ENCODE data around the gene EIF4EBP3.

The EIF4EBP3 gene

GRCh38 chr5:140546851-140547507 is 483 bp upstream of the EIF4EBP3 start:
- peaks cover 44% of the 10 kb centered on the region for H3K4me1 ChIP-seq (ENCODE audit: control insufficient read depth, insufficient read depth, low read length)
- H3K9me3 ChIP-seq (ENCODE audit: control insufficient read depth in 2 of 2, low read length in 2 of 2), result no peaks in the 10 kb centered on the region
- peak overlapping the region; percentile 45 to 72 for H3K4me3 ChIP-seq (ENCODE audit: low read length in 2 of 2)
- H3K36me3 ChIP-seq (ENCODE audit: control insufficient read depth in 2 of 2, insufficient read depth in 2 of 2, low read length in 2 of 2), result peaks cover 16 to 22% of the 10 kb centered on the region in 2 donors
- H3K9ac ChIP-seq (ENCODE audit: low read length in 2 of 2), result peak overlapping the region; percentile 36 to 55
- peak overlapping the region; percentile 97 for H3K27ac ChIP-seq (ENCODE audit: low read length)
- no peaks in the 10 kb centered on the region for H3K27me3 ChIP-seq (ENCODE audit: control insufficient read depth in 1 of 2, insufficient read depth in 2 of 2, low read length in 2 of 2)

GRCh38 chr5:140548300-140548688 is 832 bp downstream of the EIF4EBP3 start:
- Histone ChIP-seq H3K9me3 (ENCODE audit: control insufficient read depth in 2 of 2, low read length in 2 of 2) (no peaks in the 10 kb centered on the region), H3K27ac (ENCODE audit: low read length) (peak overlapping the region; percentile 97), H3K4me3 (ENCODE audit: low read length in 2 of 2) (peak overlapping the region; percentile 23 to 72), H3K9ac (ENCODE audit: low read length in 2 of 2) (peak overlapping the region; percentile 49 to 80), H3K27me3 (ENCODE audit: control insufficient read depth in 1 of 2, insufficient read depth in 2 of 2, low read length in 2 of 2) (no peaks in the 10 kb centered on the region), H3K4me1 (ENCODE audit: control insufficient read depth, insufficient read depth, low read length) (peaks cover 44% of the 10 kb centered on the region), H3K36me3 (ENCODE audit: control insufficient read depth in 2 of 2, insufficient read depth in 2 of 2, low read length in 2 of 2) (peaks cover 14 to 15% of the 10 kb centered on the region in 2 donors)

GRCh38 chr5:140548791-140549190 is 1.3 kb downstream of the EIF4EBP3 start:
- H3K27ac ChIP-seq (ENCODE audit: low read length), result peak overlapping the region; percentile 97
- peaks cover 14 to 16% of the 10 kb centered on the region in 2 donors for H3K36me3 ChIP-seq (ENCODE audit: control insufficient read depth in 2 of 2, insufficient read depth in 2 of 2, low read length in 2 of 2)
- peaks cover 44% of the 10 kb centered on the region for H3K4me1 ChIP-seq (ENCODE audit: control insufficient read depth, insufficient read depth, low read length)
- H3K4me3 ChIP-seq (ENCODE audit: low read length in 2 of 2), result peak overlapping the region in 1 of 2 donors; percentile 72
- peak overlapping the region; percentile 49 to 80 for H3K9ac ChIP-seq (ENCODE audit: low read length in 2 of 2)
- no peaks in the 10 kb centered on the region for H3K9me3 ChIP-seq (ENCODE audit: control insufficient read depth in 2 of 2, low read length in 2 of 2)
- no peaks in the 10 kb centered on the region for H3K27me3 ChIP-seq (ENCODE audit: control insufficient read depth in 1 of 2, insufficient read depth in 2 of 2, low read length in 2 of 2)

GRCh38 chr5:140549237-140550144 is 2.0 kb downstream of the EIF4EBP3 start:
- H3K4me1 ChIP-seq (ENCODE audit: control insufficient read depth, insufficient read depth, low read length), result peaks cover 44% of the 10 kb centered on the region
- H3K4me3 ChIP-seq (ENCODE audit: low read length in 2 of 2), result peak overlapping the region in 1 of 2 donors; percentile 22
- H3K27ac ChIP-seq (ENCODE audit: low read length), result peak overlapping the region; percentile 97
- no peaks in the 10 kb centered on the region for H3K9me3 ChIP-seq (ENCODE audit: control insufficient read depth in 2 of 2, low read length in 2 of 2)
- H3K27me3 ChIP-seq (ENCODE audit: control insufficient read depth in 1 of 2, insufficient read depth in 2 of 2, low read length in 2 of 2), result no peaks in the 10 kb centered on the region
- H3K36me3 ChIP-seq (ENCODE audit: control insufficient read depth in 2 of 2, insufficient read depth in 2 of 2, low read length in 2 of 2), result peaks cover 14 to 16% of the 10 kb centered on the region in 2 donors
- peak overlapping the region; percentile 61 to 80 for H3K9ac ChIP-seq (ENCODE audit: low read length in 2 of 2)

- Histone ChIP-seq H3K9me3 (ENCODE audit: control insufficient read depth in 2 of 2, low read length in 2 of 2) (no peaks in the 10 kb centered on the region), H3K4me1 (ENCODE audit: control insufficient read depth, insufficient read depth, low read length) (peaks cover 45% of the 10 kb centered on the region), H3K36me3 (ENCODE audit: control insufficient read depth in 2 of 2, insufficient read depth in 2 of 2, low read length in 2 of 2) (peaks cover 13 to 14% of the 10 kb centered on the region in 2 donors), H3K9ac (ENCODE audit: low read length in 2 of 2) (peak overlapping the region; percentile 47 to 61), H3K27me3 (ENCODE audit: control insufficient read depth in 1 of 2, insufficient read depth in 2 of 2, low read length in 2 of 2) (no peaks in the 10 kb centered on the region), H3K4me3 (ENCODE audit: low read length in 2 of 2) (peak overlapping the region in 1 of 2 donors; percentile 22), H3K27ac (ENCODE audit: low read length) (peak overlapping the region; percentile 97)
Observed at GRCh38 chr5:140550147-140551079, 3.0 kb downstream of the EIF4EBP3 start.

GRCh38 chr5:140551872-140552271 is 4.4 kb downstream of the EIF4EBP3 start:
- no peaks in the 10 kb centered on the region for H3K9me3 ChIP-seq (ENCODE audit: control insufficient read depth in 2 of 2, low read length in 2 of 2)
- no peaks in the 10 kb centered on the region for H3K27me3 ChIP-seq (ENCODE audit: control insufficient read depth in 1 of 2, insufficient read depth in 2 of 2, low read length in 2 of 2)
- H3K4me3 ChIP-seq (ENCODE audit: low read length in 2 of 2), result no peak overlapping the region
- H3K4me1 ChIP-seq (ENCODE audit: control insufficient read depth, insufficient read depth, low read length), result peaks cover 53% of the 10 kb centered on the region
- peaks cover 13 to 14% of the 10 kb centered on the region in 2 donors for H3K36me3 ChIP-seq (ENCODE audit: control insufficient read depth in 2 of 2, insufficient read depth in 2 of 2, low read length in 2 of 2)
- H3K9ac ChIP-seq (ENCODE audit: low read length in 2 of 2), result no peak overlapping the region
- no peak overlapping the region for H3K27ac ChIP-seq (ENCODE audit: low read length)

- no peak overlapping the region for H3K4me3 ChIP-seq (ENCODE audit: low read length in 2 of 2)
- H3K4me1 ChIP-seq (ENCODE audit: control insufficient read depth, insufficient read depth, low read length), result peaks cover 42% of the 10 kb centered on the region
- H3K27ac ChIP-seq (ENCODE audit: low read length), result no peak overlapping the region
- no peaks in the 10 kb centered on the region for H3K27me3 ChIP-seq (ENCODE audit: control insufficient read depth in 1 of 2, insufficient read depth in 2 of 2, low read length in 2 of 2)
- no peak overlapping the region for H3K9ac ChIP-seq (ENCODE audit: low read length in 2 of 2)
- H3K36me3 ChIP-seq (ENCODE audit: control insufficient read depth in 2 of 2, insufficient read depth in 2 of 2, low read length in 2 of 2), result peaks cover 13 to 14% of the 10 kb centered on the region in 2 donors
- no peaks in the 10 kb centered on the region for H3K9me3 ChIP-seq (ENCODE audit: control insufficient read depth in 2 of 2, low read length in 2 of 2)
Observed at GRCh38 chr5:140553657-140554056, 6.2 kb downstream of the EIF4EBP3 start.

- Histone ChIP-seq H3K27ac (ENCODE audit: low read length) (no peak overlapping the region), H3K4me3 (ENCODE audit: low read length in 2 of 2) (no peak overlapping the region), H3K36me3 (ENCODE audit: control insufficient read depth in 2 of 2, insufficient read depth in 2 of 2, low read length in 2 of 2) (peaks cover 13 to 14% of the 10 kb centered on the region in 2 donors), H3K4me1 (ENCODE audit: control insufficient read depth, insufficient read depth, low read length) (peaks cover 34% of the 10 kb centered on the region), H3K27me3 (ENCODE audit: control insufficient read depth in 1 of 2, insufficient read depth in 2 of 2, low read length in 2 of 2) (no peaks in the 10 kb centered on the region), H3K9me3 (ENCODE audit: control insufficient read depth in 2 of 2, low read length in 2 of 2) (no peaks in the 10 kb centered on the region), H3K9ac (ENCODE audit: low read length in 2 of 2) (no peak overlapping the region)
Observed at GRCh38 chr5:140554454-140554853, 7.0 kb downstream of the EIF4EBP3 start.

GRCh38 chr5:140555747-140556312 is 8.4 kb downstream of the EIF4EBP3 start:
- H3K4me3 ChIP-seq (ENCODE audit: low read length in 2 of 2), result peak overlapping the region; percentile 87 to 92
- H3K27me3 ChIP-seq (ENCODE audit: control insufficient read depth in 1 of 2, insufficient read depth in 2 of 2, low read length in 2 of 2), result no peaks in the 10 kb centered on the region
- H3K27ac ChIP-seq (ENCODE audit: low read length), result no peak overlapping the region
- H3K36me3 ChIP-seq (ENCODE audit: control insufficient read depth in 2 of 2, insufficient read depth in 2 of 2, low read length in 2 of 2), result peaks cover 12 to 15% of the 10 kb centered on the region in 2 donors
- H3K9me3 ChIP-seq (ENCODE audit: control insufficient read depth in 2 of 2, low read length in 2 of 2), result no peaks in the 10 kb centered on the region
- peaks cover 20% of the 10 kb centered on the region for H3K4me1 ChIP-seq (ENCODE audit: control insufficient read depth, insufficient read depth, low read length)
- peak overlapping the region in 1 of 2 donors; percentile 93 for H3K9ac ChIP-seq (ENCODE audit: low read length in 2 of 2)

- Histone ChIP-seq H3K4me3 (ENCODE audit: low read length in 2 of 2) (peak overlapping the region; percentile 87 to 92), H3K4me1 (ENCODE audit: control insufficient read depth, insufficient read depth, low read length) (peaks cover 25% of the 10 kb centered on the region), H3K36me3 (ENCODE audit: control insufficient read depth in 2 of 2, insufficient read depth in 2 of 2, low read length in 2 of 2) (peaks cover 9 to 13% of the 10 kb centered on the region in 2 donors), H3K9ac (ENCODE audit: low read length in 2 of 2) (peak overlapping the region; percentile 93), H3K27me3 (ENCODE audit: control insufficient read depth in 1 of 2, insufficient read depth in 2 of 2, low read length in 2 of 2) (no peaks in the 10 kb centered on the region), H3K27ac (ENCODE audit: low read length) (no peak overlapping the region), H3K9me3 (ENCODE audit: control insufficient read depth in 2 of 2, low read length in 2 of 2) (no peaks in the 10 kb centered on the region)
Observed at GRCh38 chr5:140556438-140556837, 9.0 kb downstream of the EIF4EBP3 start.

Measured in stomach smooth muscle (tissue), 2 donors.